CD4-positive, alpha-beta T cell treated with Interleukin-10 for 1 hour (primary cell): Measurements from ENCODE around the gene F11.
"Not testable (repeated sequence)": the region's sequence is repeated elsewhere in the genome, so short reads cannot be mapped to it uniquely, and the experiment has no call there.

Experiments used
- DNase-seq: peaks from one replicate; pipeline ENCODE4 v3.0.0-alpha.2; 2020

The F11 gene

DNA sequence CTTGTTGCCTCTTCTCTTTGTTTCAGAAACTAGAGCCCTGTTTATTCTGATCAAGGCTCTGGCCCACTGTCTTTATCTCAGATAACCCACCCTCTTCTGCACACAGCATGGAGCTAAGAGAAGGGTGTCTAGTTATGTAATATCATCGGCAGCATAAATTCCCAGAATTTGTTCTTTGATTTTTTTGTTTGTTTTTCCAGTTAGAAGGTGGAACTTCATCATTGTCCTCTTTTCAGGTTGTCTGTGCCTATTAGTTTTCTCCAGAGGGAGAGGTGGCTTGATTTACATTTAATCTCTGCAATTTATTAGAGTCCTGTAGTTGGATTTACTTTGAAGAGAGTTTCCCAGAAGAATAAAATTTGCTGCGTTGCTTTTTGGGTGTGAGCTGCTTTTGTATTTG is 15.2 kb upstream of the F11 start:
- DNase-seq, result no peak

- DNase-seq, result no peak
These were observed 10.9 kb upstream of the F11 start for GRCh38 chr4:186255122-186255521.

DNA sequence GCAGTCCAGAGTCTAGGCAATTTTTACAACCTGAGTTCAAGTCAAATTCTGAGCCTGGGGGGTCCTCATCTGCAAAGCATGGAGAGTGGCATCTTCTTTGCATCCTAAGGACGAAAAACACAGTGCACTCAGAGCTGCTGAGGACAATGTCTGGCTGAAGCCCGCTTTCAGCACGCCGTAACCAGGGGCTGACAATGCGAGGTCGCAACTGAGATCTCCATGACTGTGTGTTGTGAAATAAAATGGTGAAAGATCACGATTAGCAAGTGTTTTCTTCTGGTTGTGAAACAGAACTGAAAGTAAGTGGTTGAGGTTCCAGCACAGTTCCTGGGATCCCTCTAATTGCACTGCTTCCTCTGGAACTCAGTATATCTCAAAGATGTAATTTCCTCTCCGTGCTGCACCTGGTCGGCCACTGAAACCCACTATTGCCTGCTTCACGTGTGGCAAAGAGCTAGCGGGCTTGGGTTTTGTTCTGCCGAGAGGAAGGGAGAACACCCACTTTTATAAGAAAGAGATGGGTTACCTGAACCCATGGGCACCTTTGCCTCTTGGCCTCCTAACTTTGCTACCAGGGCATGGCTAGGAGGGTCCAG is 7.7 kb upstream of the F11 start:
- no peak for DNase-seq

DNA sequence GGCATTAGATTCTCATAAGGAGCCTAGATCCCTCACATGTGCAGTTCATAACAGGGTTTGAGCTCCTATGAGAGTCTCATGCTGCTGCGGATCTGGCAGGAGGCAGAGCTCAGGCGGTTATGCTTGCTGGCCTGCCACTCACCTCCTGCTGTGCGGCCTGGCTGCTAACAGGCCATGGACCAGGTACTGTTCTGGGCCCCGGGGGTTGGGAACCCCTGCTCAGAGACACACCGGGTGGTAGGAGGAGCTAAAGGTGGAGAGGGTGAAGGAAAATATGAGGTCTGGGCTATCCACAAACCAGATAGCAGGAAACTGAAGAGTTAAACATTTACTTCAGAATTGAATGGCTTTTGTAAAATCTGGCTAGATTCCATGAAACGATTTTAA is 5.9 kb upstream of the F11 start:
- no peak for DNase-seq

GRCh38 chr4:186260504-186261448 is 5.2 kb upstream of the F11 start:
- no peak for DNase-seq

GRCh38 chr4:186264660-186265059 is 1.3 kb upstream of the F11 start:
- no peak for DNase-seq

DNA sequence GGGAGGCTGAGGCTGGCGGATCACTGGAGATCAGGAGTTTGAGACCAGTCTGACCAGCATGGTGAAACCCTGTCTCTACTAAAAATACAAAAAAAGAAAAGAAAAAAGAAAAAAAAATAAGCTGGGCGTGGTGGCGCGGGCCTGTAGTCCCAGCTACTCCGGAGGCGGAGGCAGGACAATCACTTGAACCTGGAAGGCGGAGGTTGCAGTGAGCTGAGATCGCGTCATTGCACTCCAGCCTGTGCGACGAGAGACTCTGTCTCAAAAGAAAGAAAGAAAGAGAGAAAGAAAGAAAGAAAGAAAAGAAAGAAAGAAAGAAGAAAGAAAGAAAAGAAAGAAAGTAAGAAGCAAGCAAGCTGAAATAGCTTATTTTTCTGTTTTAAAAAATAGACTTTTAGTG is 739 bp upstream of the F11 start:
- not testable (repeated sequence) for DNase-seq

GRCh38 chr4:186266729-186267456 is 904 bp downstream of the F11 start:
- no peak for DNase-seq

DNA sequence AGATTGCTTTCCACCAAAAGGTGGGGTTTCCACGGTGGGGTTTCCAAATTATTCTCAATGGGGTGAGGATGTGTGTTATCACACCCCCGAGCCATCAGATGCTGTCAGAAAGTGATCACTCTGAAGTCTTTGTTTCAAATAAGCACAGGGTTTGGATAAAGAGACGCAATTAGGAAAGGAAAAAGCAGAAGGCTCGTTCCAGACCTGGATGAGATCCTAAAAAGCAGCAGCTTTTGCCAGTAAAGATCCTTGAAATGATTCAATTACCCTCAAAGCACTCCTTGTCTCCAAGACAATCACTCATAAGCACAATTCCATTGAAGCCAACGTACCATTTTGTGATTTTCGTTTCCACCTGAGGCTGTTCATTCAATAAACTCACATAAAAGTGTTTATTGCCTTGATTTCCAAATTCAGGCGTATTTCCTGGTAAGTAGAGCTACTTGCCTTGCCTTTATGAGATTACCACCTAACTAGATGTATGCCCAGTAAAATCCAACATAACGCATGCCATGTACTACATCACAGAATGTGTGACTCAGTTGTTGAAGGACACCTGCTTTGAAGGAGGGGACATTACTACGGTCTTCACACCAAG is 5.2 kb downstream of the F11 start:
- no peak for DNase-seq

DNA sequence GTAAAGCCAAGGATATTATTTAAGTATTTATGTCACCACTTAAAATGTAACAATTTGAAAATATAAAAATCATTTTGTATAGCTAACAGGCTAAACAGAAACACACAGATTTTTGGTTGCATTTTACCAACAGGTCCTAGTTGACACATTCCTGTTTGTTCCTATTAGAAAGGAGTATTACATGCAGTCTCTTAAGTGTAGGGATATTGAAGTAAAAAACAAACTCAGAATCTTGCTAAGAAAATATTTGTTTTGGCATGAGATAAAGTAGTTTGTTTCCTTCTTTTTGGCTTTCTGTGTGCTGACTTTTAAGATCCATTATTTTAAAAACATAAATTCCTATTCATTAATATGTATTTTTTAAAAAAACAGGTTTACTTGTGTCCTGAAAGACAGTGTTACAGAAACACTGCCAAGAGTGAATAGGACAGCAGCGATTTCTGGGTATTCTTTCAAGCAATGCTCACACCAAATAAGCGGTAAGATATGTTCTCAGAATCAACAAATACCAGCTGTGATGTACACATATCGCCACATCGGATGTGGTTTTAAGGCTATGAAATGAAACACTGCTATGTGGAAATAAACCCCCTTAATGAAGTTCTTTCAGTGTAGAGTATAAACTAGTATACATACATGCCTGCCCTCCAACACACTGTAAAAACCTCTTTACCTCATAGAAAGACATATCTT is 6.9 kb downstream of the F11 start:
- DNase-seq, result no peak

DNA sequence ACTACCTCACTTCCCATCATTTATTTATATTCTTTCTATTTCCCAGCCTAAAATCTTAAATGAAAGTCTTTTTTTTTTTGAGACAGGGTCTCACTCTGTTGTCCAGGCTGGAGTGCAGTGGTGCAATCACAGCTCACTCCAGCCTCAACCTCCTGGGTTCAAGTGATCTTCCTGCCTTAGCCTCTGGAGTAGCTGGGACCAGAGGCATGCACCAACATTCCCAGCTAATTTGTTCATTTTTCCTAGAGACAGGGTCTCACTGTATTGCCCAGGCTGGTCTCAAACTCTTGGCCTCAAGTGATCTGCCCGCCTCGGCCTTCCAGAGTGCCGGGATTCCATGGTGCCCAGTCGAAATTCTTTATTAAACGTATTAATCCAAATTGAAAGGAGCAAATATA is 7.4 kb downstream of the F11 start:
- not testable (repeated sequence) for DNase-seq

DNA sequence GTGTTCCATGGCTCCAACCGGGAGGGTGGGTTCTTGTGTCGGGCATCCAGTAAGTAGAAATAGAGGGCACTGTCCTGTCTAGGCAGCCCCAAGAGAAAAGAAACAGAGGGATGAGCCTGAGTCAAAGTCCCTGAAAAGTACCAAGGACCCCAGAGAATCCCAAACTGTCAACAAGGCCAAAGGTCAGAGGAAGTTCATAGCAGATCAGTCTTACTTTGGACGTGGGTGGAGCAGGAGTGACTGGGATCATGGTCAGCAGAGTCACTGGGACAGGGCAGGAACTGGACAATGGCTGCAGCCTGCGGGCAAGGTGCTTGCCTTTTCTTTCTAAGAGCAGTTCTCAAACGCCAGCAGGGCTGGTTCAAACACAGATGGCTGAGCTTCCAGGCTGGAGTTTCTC is 17.3 kb downstream of the F11 start:
- DNase-seq, result no peak

GRCh38 chr4:186285147-186285546 is 19.2 kb downstream of the F11 start:
- DNase-seq, result no peak

DNA sequence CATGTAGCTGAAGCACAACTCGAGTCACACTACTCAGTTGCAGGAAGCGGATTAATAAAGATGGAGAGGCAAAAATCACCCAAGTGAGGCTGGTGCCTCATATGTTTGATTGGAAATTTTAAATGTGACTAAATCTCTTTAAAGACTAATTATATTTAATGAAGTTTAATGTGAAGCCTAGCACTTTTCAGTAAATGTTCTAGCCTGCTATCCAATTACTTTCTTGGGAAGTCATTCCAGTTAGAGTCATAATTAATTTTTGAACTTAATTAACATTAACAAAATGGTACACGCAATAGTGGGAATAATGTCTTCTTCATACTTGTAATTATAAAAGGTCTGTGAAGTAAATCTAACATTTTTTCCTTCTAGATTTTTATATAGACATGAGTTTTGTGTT is 20.6 kb downstream of the F11 start:
- DNase-seq, result no peak

- no peak for DNase-seq
These were observed 25.4 kb downstream of the F11 start for GRCh38 chr4:186291256-186291890.

DNA sequence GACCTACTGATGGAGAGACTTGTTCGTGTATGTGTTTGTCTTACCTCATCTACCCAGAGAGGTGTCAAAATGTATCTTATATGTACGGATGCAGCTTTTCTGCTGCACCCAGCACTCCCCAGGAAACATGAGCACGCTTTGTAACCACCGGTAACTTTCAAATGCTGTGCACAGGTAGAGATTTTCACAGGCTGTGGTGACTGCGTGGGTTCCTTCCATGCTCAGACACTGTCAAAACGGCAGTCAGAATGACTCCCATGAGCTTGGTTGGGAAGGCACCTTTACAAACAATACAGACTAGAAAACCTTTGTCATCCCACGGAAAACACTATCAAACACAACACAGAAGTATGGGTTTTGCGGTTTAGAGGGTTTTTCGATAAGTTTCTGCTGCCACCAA is 28.2 kb downstream of the F11 start:
- no peak for DNase-seq

GRCh38 chr4:186296481-186296880 is 30.5 kb downstream of the F11 start:
- no peak for DNase-seq

- peak; percentile 26 for DNase-seq
These were observed 31.1 kb downstream of the F11 start for GRCh38 chr4:186297013-186297645.

GRCh38 chr4:186298031-186298647 is 32.1 kb downstream of the F11 start:
- no peak for DNase-seq

- DNase-seq, result no peak
These were observed 33.3 kb downstream of the F11 start for GRCh38 chr4:186299291-186299690.

DNA sequence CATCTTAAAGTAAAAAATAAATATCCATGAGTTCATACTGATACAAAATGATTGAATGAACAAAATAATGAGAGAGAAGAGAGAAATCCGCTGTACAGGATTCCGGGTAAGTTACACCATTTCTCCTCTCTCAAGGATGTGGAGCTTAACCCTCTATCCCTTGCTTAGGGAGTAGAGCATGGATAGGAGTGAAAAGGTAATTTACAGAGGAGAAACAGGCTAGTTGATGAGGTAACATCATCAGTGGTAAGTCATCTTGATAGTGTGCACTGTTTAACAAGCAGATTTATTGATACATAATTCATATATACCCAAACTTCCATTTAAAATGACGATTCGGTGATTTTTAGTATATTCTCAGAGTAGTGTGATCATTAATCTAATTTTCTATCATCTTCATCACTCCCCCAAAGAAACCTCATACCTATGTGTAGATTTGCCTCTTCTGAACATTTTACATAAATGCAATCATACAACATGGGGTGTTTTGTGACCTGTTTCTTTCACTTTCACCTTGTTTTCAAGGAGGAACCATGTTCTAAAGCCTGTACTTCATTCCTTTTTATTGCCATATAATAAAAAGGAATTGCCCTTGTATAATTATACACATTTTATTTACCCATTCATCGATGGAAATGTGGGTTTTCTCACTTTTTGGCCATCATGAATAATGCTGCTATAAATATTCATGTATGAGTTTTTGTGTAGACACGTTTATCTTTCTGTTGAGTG is 34.8 kb downstream of the F11 start:
- DNase-seq, result no peak
